Measurements from ENCODE around the gene BCAT1. TPM values are rescaled to one million over a fixed set of nuclear protein-coding genes. Genes with fewer than 3 reads are reported as not detected.

BCAT1 gene
- total and polyA plus RNA-seq, 2 donors (not counting 1 experiment from before 2014, with no cell fraction given) = 0.33 to 9.6 TPM

DNA sequence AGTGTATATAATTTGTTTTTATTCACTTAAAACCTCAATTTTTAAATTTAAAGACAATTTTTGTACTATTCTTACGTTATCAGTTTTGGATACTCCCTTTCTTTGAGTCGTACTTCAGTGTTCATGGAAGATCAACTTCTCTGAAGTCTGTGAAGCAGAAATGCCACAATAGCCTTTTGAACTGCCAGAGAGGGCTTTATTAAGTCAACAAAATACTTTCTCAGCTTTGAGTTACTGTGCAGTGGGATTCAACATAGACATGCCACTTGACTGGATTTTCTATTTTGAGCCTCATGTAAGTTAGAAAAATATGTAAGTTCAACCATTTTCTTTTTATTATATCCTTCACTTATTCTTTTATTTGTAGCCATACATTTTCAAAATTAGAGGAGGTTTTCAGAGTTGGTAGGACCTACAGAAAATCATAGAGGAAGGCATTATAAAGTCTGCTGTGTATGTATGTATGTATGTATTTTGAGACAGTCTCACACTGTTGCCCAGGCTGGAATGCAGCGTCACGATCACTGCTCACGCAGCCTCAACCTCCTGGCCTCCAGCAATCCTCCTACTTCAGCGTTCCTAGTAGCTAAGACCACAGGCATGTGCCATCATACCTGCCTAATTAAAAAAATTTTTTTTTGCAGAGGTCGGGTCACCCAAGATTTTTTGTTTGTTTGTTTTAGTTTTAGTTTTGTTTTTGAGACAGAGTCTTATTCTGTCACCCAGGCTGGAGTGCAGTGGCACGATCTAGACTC lies 31.3 kb upstream of the BCAT1 start:
- ChIA-PET POLR2A (no interaction called here), CTCF (interaction anchor here (1.5 kb wide), 1 partner anchor 11 kb away, joined by 4 read pairs; no protein-coding TSS in a partner anchor)
- no peak overlapping the region for H2AFZ ChIP-seq (ENCODE audit: insufficient read depth, low read depth, low read length, poor library complexity, severe bottlenecking)
- no peak overlapping the region for H3K4me3 ChIP-seq (ENCODE audit: control extremely low read depth in 1 of 5, extremely low read depth in 1 of 5, insufficient read depth in 1 of 5, low read depth in 2 of 5, low read length in 4 of 5)
- no peak for ATAC-seq (ENCODE audit: low read depth)
- Mint-ChIP-seq H3K27me3 (no peaks in the 10 kb centered on the region), H3K27ac (no peak overlapping the region), H3K4me3 (no peak overlapping the region), H3K4me1 (peaks cover 2% of the 10 kb centered on the region), H3K9me3 (ENCODE audit: insufficient read depth) (peaks cover 8% of the 10 kb centered on the region)
- peaks cover 6 to 13% (median 7%) of the 10 kb centered on the region in 3 donors for H3K9me3 ChIP-seq (ENCODE audit: control extremely low read depth in 1 of 3, control insufficient read depth in 2 of 3, insufficient read depth in 1 of 3, low read length in 2 of 3)
- no peak overlapping the region for H3K9ac ChIP-seq (ENCODE audit: low read length)
- H3K4me2 ChIP-seq (replicated peaks; ENCODE audit: low read depth, low read length, poor library complexity, severe bottlenecking) = no peak overlapping the region
- TF ChIP-seq CTCF (IDR thresholded peaks at IDR 0.05) (no peak), EZH2 (IDR thresholded peaks at IDR 0.05; ENCODE audit: borderline replicate concordance, insufficient read depth, low read depth, low read length, poor library complexity, severe bottlenecking) (no peak)
- no peak for DNase-seq
- H3K36me3 ChIP-seq (replicated peaks in 1 of 2; ENCODE audit: control extremely low read depth in 1 of 2, control insufficient read depth in 1 of 2, extremely low read depth in 1 of 2, insufficient read depth in 2 of 2, low read length in 1 of 2) = no peaks in the 10 kb centered on the region
- no peaks in the 10 kb centered on the region for H3K27me3 ChIP-seq (replicated peaks in 1 of 4; ENCODE audit: control extremely low read depth in 1 of 4, control insufficient read depth in 3 of 4, insufficient read depth in 4 of 4, low read length in 3 of 4)
- no peak overlapping the region for H3K27ac ChIP-seq (ENCODE audit: low read length in 2 of 2)
- no peaks in the 10 kb centered on the region for H4K20me1 ChIP-seq (ENCODE audit: control insufficient read depth, insufficient read depth, low read length, poor library complexity, severe bottlenecking)
- peaks cover 0 to 7% of the 10 kb centered on the region in 2 donors for H3K4me1 ChIP-seq (ENCODE audit: control insufficient read depth in 2 of 2, insufficient read depth in 2 of 2, low read length in 2 of 2)
- intact Hi-C loops (cut with micrococcal nuclease) = no loop called here
- H3K79me2 ChIP-seq (ENCODE audit: control insufficient read depth, insufficient read depth, low read length) = no peaks in the 10 kb centered on the region
- WGBS (ENCODE audit: insufficient coverage) = 28% methylated on average over 2 of the region's 8 CpGs

- POLR2A ChIA-PET = no interaction called here
- Histone ChIP-seq H3K9me3 (ENCODE audit: control extremely low read depth in 1 of 3, control insufficient read depth in 2 of 3, insufficient read depth in 1 of 3, low read length in 2 of 3) (peaks cover 6 to 7% (median 6%) of the 10 kb centered on the region in 3 donors), H3K4me1 (ENCODE audit: control insufficient read depth in 2 of 2, insufficient read depth in 2 of 2, low read length in 2 of 2) (peaks cover 0 to 7% of the 10 kb centered on the region in 2 donors), H2AFZ (ENCODE audit: insufficient read depth, low read depth, low read length, poor library complexity, severe bottlenecking) (no peak overlapping the region), H3K27me3 (replicated peaks in 1 of 4; ENCODE audit: control extremely low read depth in 1 of 4, control insufficient read depth in 3 of 4, insufficient read depth in 4 of 4, low read length in 3 of 4) (no peaks in the 10 kb centered on the region), H4K20me1 (ENCODE audit: control insufficient read depth, insufficient read depth, low read length, poor library complexity, severe bottlenecking) (no peaks in the 10 kb centered on the region), H3K36me3 (replicated peaks in 1 of 2; ENCODE audit: control extremely low read depth in 1 of 2, control insufficient read depth in 1 of 2, extremely low read depth in 1 of 2, insufficient read depth in 2 of 2, low read length in 1 of 2) (no peaks in the 10 kb centered on the region), H3K9ac (ENCODE audit: low read length) (no peak overlapping the region), H3K79me2 (ENCODE audit: control insufficient read depth, insufficient read depth, low read length) (no peaks in the 10 kb centered on the region), H3K4me3 (ENCODE audit: control extremely low read depth in 1 of 5, extremely low read depth in 1 of 5, insufficient read depth in 1 of 5, low read depth in 2 of 5, low read length in 4 of 5) (no peak overlapping the region), H3K27ac (ENCODE audit: low read length in 2 of 2) (no peak overlapping the region), H3K4me2 (replicated peaks; ENCODE audit: low read depth, low read length, poor library complexity, severe bottlenecking) (no peak overlapping the region)
- WGBS (ENCODE audit: insufficient coverage) = 38% methylated on average over 1 of the region's 5 CpGs
- DNase-seq = no peak
- intact Hi-C loops (cut with micrococcal nuclease) = no loop called here
- Mint-ChIP-seq H3K4me3 (no peak overlapping the region), H3K9me3 (ENCODE audit: insufficient read depth) (peaks cover 8% of the 10 kb centered on the region), H3K27me3 (no peaks in the 10 kb centered on the region), H3K27ac (no peak overlapping the region), H3K4me1 (peaks cover 2% of the 10 kb centered on the region)
- TF ChIP-seq EZH2 (IDR thresholded peaks at IDR 0.05; ENCODE audit: borderline replicate concordance, insufficient read depth, low read depth, low read length, poor library complexity, severe bottlenecking) = no peak
- TF ChIP-seq CTCF (IDR thresholded peaks at IDR 0.05) = no peak
- no peak for ATAC-seq (ENCODE audit: low read depth)
- CTCF ChIA-PET = interaction anchor here (1.5 kb wide), 1 partner anchor 12 kb away, joined by 4 read pairs; no protein-coding TSS in a partner anchor
Observed at GRCh38 chr12:24979329-24979728, 30.4 kb upstream of the BCAT1 start.

All from B cell (primary cell).